Cardiac fibroblast (primary cell): ENCODE results near the gene FBXW12.

Source experiments
- DNase-seq, 2 donors: peaks; one replicate each; pipeline versions ENCODE4 v3.0.0 to v3.0.0-alpha.2; 2010; ENCODE audit warnings: low read depth in 2 of 2
- H3K4me3 ChIP-seq, 2 donors: replicated peaks in 1 of 2; 1 replicate in 1 of 2; 2 replicates in 1 of 2; pipeline ENCODE4 v1.5.1; 2011; ENCODE audit warnings: low read depth in 2 of 2, low read length in 2 of 2, mild to moderate bottlenecking in 2 of 2, moderate library complexity in 1 of 2
- CTCF ChIP-seq: IDR thresholded peaks from one replicate; pipeline ENCODE4 v1.5.1; 2011; ENCODE audit warnings: low read depth, mild to moderate bottlenecking, low read length, inconsistent platforms

Gene FBXW12

GRCh38 chr3:48409291-48410201 lies 37.5 kb downstream of the FBXW12 start:
- DNase-seq = no peak
- no peak for TF ChIP-seq CTCF
- H3K4me3 ChIP-seq = no peak overlapping the region

GRCh38 chr3:48410205-48411040 lies 38.4 kb downstream of the FBXW12 start:
- no peak for TF ChIP-seq CTCF
- H3K4me3 ChIP-seq = no peak overlapping the region
- no peak for DNase-seq

- no peak for TF ChIP-seq CTCF
- no peak for DNase-seq
- H3K4me3 ChIP-seq = no peak overlapping the region
Observed at GRCh38 chr3:48411041-48411588, 39.1 kb downstream of the FBXW12 start.

GRCh38 chr3:48411606-48412374 lies 39.8 kb downstream of the FBXW12 start:
- H3K4me3 ChIP-seq = no peak overlapping the region
- no peak for TF ChIP-seq CTCF
- no peak for DNase-seq

- H3K4me3 ChIP-seq = no peak overlapping the region
- no peak for DNase-seq
Observed at GRCh38 chr3:48412375-48413001, 40.5 kb downstream of the FBXW12 start.

More at GRCh38 chr3:48412375-48413001, 40.5 kb downstream of the FBXW12 start:
- no peak for TF ChIP-seq CTCF
